HUES6 (cell line): Measurements from ENCODE around the gene RAB8A.

Experiments used
- H3K27ac ChIP-seq: 2 replicates; pipeline ENCODE4 v1.7.0; 2013; ENCODE audit warnings: low read depth, mild to moderate bottlenecking, low read length, inconsistent platforms
- H3K27me3 ChIP-seq: 2 replicates; pipeline ENCODE4 v1.6.1; 2013; ENCODE audit warnings: low read length; ENCODE audit not compliant: control insufficient read depth, insufficient read depth
- H3K36me3 ChIP-seq: 2 replicates; pipeline ENCODE4 v1.6.1; 2013; ENCODE audit warnings: low read length; ENCODE audit not compliant: control insufficient read depth, insufficient read depth
- H3K4me1 ChIP-seq: 2 replicates; pipeline ENCODE4 v1.6.1; 2013; ENCODE audit warnings: low read length; ENCODE audit not compliant: control insufficient read depth, insufficient read depth
- H3K4me3 ChIP-seq: 2 replicates; pipeline ENCODE4 v1.5.1; 2013; ENCODE audit warnings: low read depth, low read length
- H3K9ac ChIP-seq: one replicate; pipeline ENCODE4 v1.6.1; 2013; ENCODE audit warnings: mild to moderate bottlenecking, low read length
- H3K9me3 ChIP-seq: 2 replicates; pipeline ENCODE4 v1.6.1; 2013; ENCODE audit warnings: low read depth, low read length; ENCODE audit not compliant: control insufficient read depth, insufficient read depth

RAB8A gene

DNA sequence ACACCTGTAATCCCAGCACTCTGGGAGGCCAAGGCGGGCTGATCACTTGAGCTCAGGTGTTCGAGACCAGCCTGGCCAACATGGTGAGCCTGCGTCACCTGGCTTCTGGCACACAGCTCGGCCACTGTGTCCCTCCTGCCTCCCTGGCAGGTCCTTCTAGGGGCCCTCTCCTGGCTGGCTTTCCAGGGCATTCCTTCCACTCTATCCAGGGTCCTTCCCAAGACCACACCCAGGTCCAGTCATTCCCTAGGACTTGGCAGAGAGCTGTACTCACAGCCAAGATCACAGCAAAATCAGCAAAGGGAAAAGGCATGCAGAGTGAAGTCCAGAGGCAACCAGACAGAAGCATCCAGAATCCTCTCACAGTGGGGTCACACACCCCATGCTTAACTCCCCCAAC lies 22.1 kb downstream of the RAB8A start:
- H3K9ac ChIP-seq = no peak overlapping the region
- peaks cover 54% of the 10 kb centered on the region for H3K36me3 ChIP-seq
- H3K4me1 ChIP-seq = peaks cover 5% of the 10 kb centered on the region; the same call in 1 of the 2 replicates
- H3K4me3 ChIP-seq = no peak overlapping the region
- H3K27ac ChIP-seq = no peak overlapping the region
- H3K9me3 ChIP-seq = no peaks in the 10 kb centered on the region
- H3K27me3 ChIP-seq = no peaks in the 10 kb centered on the region

DNA sequence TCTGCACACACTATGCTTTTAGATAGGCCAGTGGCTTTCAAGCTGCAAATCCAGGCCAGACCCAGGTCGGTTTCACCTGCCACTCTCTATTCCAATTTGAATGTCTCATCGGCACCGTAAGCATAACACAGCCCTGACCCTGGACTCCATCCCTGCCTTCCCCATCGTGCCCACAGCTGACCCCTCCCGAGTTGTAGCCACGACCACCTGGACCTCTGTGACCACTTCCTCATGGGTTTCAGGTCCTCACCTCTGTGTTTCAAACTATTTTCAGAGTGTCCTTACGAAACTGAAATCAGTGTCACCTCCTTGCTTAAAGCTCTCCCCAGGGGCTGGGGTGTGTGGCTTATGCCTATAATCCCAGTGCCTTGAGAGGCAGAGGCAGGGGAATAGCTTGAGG lies 22.8 kb downstream of the RAB8A start:
- Histone ChIP-seq H3K36me3 (peaks cover 47% of the 10 kb centered on the region), H3K4me1 (peaks cover 5% of the 10 kb centered on the region; the same call in 1 of the 2 replicates), H3K27ac (no peak overlapping the region), H3K9me3 (no peaks in the 10 kb centered on the region), H3K4me3 (no peak overlapping the region), H3K9ac (no peak overlapping the region), H3K27me3 (no peaks in the 10 kb centered on the region)

DNA sequence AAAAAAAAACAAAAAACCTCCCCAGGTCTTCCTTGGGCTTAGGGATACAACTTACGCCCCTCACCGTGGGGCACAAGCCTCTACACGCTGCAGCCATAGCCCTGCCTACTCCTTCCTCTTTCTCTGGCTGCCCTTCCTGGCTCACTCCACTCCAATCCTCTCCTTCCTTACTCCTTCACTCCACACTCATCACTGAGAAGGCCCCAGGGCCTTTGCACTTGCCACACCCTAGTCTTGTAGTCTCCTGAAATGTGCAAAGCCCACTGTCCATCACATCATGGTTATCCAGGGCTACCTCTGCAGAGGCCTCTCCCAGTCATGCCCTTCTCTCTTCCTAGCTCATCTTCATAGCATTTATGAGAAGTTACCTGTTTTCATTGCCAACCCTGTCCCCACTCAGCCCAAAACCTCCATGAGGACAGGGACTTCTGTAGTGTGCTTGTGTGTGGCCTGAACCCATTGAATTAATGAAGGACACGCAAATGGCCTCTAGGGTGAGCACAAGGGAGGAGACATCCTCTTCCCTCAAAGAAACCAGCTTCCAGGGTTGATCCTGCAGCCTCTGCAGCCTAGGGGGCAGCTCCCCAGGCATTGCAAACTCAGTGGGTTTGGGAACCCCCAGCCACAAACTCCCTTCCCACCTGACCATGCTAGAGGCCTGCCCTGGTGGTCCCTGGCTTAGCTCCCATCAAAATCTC lies 23.9 kb downstream of the RAB8A start:
- H3K4me1 ChIP-seq = peaks cover 5% of the 10 kb centered on the region; the same call in 1 of the 2 replicates
- H3K27me3 ChIP-seq = no peaks in the 10 kb centered on the region
- H3K27ac ChIP-seq = no peak overlapping the region
- no peak overlapping the region for H3K9ac ChIP-seq
- no peaks in the 10 kb centered on the region for H3K9me3 ChIP-seq
- no peak overlapping the region for H3K4me3 ChIP-seq
- peaks cover 36% of the 10 kb centered on the region for H3K36me3 ChIP-seq

DNA sequence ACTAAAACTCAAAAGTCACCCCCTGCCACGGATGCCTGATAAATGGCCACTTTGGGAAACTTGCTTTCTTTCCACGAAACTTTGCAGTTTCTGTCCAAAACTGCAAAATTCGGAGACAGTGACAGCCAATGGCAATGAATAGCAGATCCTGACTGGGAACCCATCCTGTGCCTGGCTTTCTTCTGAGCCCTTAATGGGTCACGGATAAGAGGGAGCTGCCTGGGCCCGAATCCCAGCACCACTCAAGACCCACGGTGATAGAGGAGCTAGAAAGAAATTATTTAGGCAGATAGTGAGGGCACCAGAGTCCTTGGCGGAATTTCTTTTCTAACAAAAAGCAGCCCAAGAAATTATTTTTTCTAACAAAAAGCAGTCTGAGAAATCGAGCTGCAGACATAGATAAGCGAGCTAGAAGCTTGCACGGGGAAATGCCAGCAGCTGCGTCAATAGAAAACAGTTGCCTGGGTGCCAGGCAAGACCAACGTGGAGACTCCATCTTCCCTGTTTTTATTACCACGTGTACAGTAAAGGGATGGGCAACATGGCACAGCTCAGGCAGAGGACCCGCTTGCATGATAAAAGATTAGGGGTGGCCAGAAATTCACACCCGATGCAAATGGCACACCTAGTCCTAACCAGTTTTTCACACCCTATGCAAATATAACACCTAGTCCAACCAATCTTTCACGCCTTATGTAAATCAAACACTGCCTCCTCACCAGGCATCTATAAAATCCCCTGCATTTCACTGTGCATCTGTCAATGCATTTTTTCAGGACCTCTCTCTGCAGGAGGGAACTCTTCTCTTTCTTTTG lies 24.7 kb downstream of the RAB8A start:
- H3K4me3 ChIP-seq = no peak overlapping the region
- H3K4me1 ChIP-seq = peaks cover 5% of the 10 kb centered on the region; the same call in 1 of the 2 replicates
- no peaks in the 10 kb centered on the region for H3K27me3 ChIP-seq
- H3K9me3 ChIP-seq = no peaks in the 10 kb centered on the region
- H3K27ac ChIP-seq = no peak overlapping the region
- H3K9ac ChIP-seq = no peak overlapping the region
- H3K36me3 ChIP-seq = peaks cover 34% of the 10 kb centered on the region

DNA sequence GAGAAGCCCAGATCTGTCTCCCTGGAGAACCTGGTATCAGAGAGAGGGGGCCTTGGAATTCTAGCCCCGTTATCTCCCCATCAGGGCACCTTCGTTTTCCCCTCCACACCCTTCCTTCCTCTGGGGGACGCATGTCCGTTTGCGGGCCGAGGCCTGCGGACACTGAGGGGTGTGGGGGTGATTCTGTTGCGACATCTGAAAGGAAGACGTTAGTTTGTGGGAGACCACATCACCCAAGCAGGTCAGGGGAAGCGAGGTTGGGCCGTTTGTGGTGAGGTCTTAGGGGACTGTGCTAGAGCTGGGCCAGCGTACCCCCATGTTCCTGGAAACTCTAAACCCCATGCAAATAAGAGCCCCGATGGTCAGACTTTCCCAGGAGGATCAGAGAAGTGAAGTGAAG lies 28.1 kb downstream of the RAB8A start:
- Histone ChIP-seq H3K4me3 (no peak overlapping the region), H3K9me3 (no peaks in the 10 kb centered on the region), H3K4me1 (peaks cover 14% of the 10 kb centered on the region), H3K9ac (no peak overlapping the region), H3K27ac (no peak overlapping the region), H3K27me3 (no peaks in the 10 kb centered on the region), H3K36me3 (peaks cover under 1% of the 10 kb centered on the region; the same call in 1 of the 2 replicates)

DNA sequence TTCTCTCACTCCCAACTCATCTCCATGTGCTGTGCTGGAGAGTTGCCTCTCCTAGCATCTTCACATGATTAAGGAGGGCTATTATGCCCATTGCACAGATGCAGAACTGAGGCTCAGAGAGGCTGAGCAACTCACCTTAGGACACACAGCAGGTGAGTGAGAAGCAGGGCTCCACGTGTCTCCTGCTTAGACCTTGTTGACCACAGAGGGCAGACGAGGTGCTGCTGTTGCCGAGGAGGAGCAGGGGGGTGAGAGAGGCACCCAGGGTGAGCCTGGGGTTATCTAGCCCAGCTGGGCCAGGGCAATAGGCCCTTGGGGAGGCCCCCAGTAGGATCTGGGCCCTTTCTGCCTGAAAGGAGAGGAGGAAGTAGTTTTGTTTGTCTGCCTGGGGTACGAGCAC lies 29.4 kb downstream of the RAB8A start:
- H3K9ac ChIP-seq = no peak overlapping the region
- no peak overlapping the region for H3K4me3 ChIP-seq
- H3K9me3 ChIP-seq = no peaks in the 10 kb centered on the region
- H3K27ac ChIP-seq = no peak overlapping the region
- peaks cover 14% of the 10 kb centered on the region for H3K4me1 ChIP-seq
- no peaks in the 10 kb centered on the region for H3K27me3 ChIP-seq
- no peaks in the 10 kb centered on the region for H3K36me3 ChIP-seq

DNA sequence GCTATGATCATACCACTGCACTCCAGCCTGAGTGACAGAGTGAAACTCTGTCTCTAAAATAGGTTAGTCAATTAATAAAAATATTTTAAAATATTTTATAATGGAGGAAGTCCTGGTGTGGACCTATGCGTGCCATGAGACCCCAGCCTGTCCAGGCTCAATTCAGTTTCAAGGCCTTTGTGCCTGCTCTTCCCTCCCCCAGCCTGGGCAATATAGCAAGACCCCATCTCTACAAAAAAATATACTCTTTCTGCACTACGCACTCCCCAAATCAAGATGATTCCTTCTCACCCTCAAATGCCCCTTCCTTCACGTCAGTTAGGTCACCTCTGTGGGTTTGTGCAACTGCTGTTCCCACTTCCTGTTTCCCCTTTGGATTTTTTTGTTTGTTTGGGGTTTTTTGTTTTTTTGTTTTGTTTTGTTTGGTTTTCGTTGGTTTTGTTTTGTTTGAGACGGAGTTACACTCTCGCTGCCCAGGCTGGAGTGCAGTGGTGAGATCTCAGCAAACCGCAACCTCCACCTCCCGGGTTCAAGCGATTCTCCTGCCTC lies 30.4 kb downstream of the RAB8A start:
- H3K9me3 ChIP-seq = no peaks in the 10 kb centered on the region
- peaks cover 10% of the 10 kb centered on the region for H3K4me1 ChIP-seq
- H3K36me3 ChIP-seq = no peaks in the 10 kb centered on the region
- H3K9ac ChIP-seq = no peak overlapping the region
- H3K27me3 ChIP-seq = no peaks in the 10 kb centered on the region
- H3K27ac ChIP-seq = no peak overlapping the region
- H3K4me3 ChIP-seq = no peak overlapping the region

DNA sequence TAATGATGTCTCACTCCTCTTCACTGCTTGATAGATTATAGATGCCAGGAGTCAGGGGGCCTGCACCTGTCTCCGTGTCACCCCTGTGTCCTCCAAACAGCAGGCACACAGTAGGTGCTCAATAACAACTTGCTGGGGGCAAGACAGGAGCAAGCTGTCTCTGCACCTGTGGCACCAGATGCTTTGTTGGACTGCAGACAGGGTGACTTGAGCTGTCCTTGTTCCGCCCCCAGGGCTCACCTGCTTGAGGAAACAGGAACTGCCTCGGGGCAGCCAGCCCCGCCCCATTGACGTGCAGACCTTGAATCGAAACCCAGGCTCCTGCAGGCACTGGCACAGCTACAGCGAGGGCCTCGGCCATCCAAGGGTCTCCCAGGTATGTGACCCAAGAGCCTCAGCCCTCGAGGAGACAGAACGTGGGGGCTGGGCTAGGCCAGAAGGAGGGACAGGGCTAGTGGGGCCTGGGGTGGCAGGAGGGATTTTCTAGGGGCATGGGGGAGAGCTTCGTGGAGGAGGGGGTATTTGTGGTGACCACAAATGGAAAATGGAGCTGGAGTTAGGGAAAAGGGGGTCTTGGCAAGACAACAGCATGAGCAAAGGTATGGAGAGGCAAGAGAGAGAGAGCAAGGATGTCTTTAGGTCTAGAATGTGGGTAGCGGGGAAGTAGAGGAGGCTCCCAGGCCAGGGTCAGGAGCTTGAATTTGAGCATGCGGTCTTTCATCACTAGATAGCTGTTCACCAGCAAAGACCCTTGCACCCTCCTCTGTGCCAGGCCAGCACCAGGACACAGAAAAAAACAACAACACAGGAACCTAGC lies 31.9 kb downstream of the RAB8A start, which contains the start of gene HSH2D:
Gene HSH2D, plus strand, starts transcription at position 287 of the 817 bp plus-strand sequence. CDS start 5,066 bp downstream, outside the sequence.
- peaks cover 10% of the 10 kb centered on the region for H3K4me1 ChIP-seq
- H3K9ac ChIP-seq = peak within 1 kb of the TSS; percentile 8
- H3K27ac ChIP-seq = peak within 1 kb of the TSS; percentile 7
- H3K4me3 ChIP-seq = 0 out of 2 replicates have a peak within 1 kb of the TSS, but pooled peaks have one; percentile 6
- H3K36me3 ChIP-seq = no peaks in the 10 kb centered on the region
- H3K9me3 ChIP-seq = no peaks in the 10 kb centered on the region
- H3K27me3 ChIP-seq = no peaks in the 10 kb centered on the region

DNA sequence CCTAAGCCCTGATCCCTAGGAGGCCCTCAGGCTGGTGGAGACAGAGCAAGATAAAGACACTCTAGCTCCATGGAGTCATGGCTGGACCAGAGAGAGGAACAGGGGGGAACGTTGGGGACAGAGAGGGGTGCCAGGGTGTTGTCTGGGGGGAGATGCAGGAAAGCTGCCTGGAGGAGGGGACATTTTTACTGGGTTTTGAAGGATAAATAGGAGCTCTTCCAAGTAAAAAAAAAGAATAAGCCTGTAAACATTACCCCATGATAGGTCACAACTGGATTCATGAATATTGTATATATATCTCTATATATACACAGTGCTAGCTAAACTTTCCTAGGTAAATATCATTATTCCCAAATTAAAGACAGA lies 32.5 kb downstream of the RAB8A start:
- Histone ChIP-seq H3K36me3 (no peaks in the 10 kb centered on the region), H3K9ac (no peak overlapping the region), H3K27ac (no peak overlapping the region), H3K4me3 (no peak overlapping the region), H3K4me1 (peaks cover 10% of the 10 kb centered on the region), H3K9me3 (no peaks in the 10 kb centered on the region), H3K27me3 (no peaks in the 10 kb centered on the region)

DNA sequence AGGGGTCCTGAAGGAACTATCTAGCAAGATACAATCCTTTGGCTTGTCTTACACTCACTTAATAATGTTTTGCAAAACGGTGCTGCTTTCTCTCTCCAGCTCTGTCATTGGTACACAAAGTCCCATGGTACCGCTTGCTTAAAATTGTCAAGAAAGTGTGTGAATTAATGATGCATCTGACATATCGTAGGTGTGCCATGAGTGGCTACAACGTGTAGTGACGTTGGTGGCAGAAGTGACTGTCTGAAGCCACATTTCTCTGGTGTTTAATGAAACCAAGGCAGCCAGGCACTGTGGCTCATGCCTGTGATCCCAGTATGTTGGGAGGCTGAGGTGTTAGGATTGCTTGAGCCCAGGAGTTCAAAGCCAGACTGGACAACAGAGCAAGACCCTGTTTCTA lies 34.4 kb downstream of the RAB8A start:
- Histone ChIP-seq H3K4me3 (no peak overlapping the region), H3K9me3 (no peaks in the 10 kb centered on the region), H3K27me3 (no peaks in the 10 kb centered on the region), H3K27ac (no peak overlapping the region), H3K36me3 (no peaks in the 10 kb centered on the region), H3K9ac (no peak overlapping the region), H3K4me1 (peaks cover 10% of the 10 kb centered on the region)
